ENCODE measurements around the gene GIPC1. TPM values are rescaled to one million over a fixed set of nuclear protein-coding genes. Genes with fewer than 3 reads are reported as not detected.
A peak's percentile ranks its signal among the peaks of the same experiment; 100 is the strongest.

The GIPC1 gene
- total and polyA plus RNA-seq, 12 donors: 41.6 to 84.1 (median 46.6) TPM

DNA sequence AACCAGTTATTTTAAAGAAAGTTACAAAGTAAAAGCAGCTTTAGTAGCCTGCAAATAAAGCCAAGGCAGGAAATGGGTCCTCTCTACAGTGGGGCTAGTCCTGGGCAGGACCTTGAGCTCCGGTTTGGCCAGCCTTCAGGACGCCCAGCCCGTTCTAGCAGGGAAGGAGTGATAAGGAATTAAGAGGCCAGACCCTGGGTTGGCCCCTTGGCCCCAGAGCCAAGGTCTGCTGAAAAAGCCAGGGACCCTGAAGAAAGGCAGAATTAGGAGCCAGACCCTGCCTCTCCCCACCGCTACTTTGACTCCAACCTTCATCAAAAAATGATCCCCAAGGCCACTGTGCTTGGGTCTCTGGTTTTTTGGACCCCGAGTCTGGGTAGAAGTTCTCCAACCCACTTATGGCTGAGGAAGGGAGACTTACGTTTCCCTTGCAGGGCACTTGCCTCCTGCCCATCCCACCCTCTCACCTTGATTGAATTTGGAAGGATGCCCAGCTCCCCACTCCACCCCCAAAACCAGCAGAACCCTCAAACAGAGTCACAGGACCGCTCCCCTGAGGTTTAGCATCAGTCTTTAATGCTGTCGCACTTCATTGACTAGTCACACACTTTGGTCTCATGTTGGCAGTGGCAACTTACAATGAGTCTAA lies 18.4 kb upstream of the GIPC1 start:
- WGBS, 2 donors: 66 to 69% methylated on average over 8 of the region's 8 CpGs
- H3K27ac ChIP-seq: peak overlapping the region in 4 of 10 donors; percentile 10 to 34 (median 28)
- peaks cover 15 to 63% (median 42%) of the 10 kb centered on the region in 9 donors for H3K4me1 ChIP-seq
- TF ChIP-seq, protein P1, sequence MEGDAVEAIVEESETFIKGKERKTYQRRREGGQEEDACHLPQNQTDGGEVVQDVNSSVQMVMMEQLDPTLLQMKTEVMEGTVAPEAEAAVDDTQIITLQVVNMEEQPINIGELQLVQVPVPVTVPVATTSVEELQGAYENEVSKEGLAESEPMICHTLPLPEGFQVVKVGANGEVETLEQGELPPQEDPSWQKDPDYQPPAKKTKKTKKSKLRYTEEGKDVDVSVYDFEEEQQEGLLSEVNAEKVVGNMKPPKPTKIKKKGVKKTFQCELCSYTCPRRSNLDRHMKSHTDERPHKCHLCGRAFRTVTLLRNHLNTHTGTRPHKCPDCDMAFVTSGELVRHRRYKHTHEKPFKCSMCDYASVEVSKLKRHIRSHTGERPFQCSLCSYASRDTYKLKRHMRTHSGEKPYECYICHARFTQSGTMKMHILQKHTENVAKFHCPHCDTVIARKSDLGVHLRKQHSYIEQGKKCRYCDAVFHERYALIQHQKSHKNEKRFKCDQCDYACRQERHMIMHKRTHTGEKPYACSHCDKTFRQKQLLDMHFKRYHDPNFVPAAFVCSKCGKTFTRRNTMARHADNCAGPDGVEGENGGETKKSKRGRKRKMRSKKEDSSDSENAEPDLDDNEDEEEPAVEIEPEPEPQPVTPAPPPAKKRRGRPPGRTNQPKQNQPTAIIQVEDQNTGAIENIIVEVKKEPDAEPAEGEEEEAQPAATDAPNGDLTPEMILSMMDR (IDR thresholded peaks at IDR 0.05): no peak
- no peaks in the 10 kb centered on the region for H3K9me3 ChIP-seq
- H3K36me3 ChIP-seq: peaks cover 0 to 39% (median 23%) of the 10 kb centered on the region in 9 donors
- DNase-seq (no peak), ATAC-seq (no peak)
- H3K4me3 ChIP-seq: no peak overlapping the region
- H3K27me3 ChIP-seq: no peaks in the 10 kb centered on the region
- intact Hi-C loops (cut with DNase I): no loop called here

DNA sequence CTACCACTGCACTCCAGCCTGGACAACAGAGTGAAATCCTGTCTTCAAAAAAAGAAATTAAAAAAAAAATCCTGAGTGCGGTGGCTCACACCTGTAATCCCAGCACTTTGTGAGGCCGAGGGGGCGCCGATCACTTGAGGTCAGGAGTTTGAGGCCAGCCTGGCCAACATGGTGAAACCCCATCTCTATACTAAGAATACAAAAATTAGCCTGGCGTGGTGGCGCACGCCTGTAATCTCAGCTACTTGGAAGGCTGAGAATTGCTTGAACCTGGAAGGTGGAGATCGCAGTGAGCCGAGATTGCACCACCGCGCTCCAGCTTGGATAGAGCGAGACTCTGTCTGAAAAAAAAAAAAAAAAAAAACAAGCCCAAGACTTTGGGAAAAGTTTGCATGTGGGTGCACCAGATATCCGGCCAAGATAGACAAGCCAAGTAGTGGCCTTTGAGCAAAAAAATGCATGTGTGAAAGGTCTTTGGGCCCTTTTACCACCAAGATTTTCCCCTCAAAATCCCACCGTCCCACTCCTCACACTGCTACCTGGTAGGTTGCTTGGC lies 16.6 kb upstream of the GIPC1 start:
- Histone ChIP-seq H3K27me3 (no peaks in the 10 kb centered on the region), H3K36me3 (peaks cover 0 to 39% (median 23%) of the 10 kb centered on the region in 9 donors), H3K4me3 (no peak overlapping the region), H3K4me1 (peaks cover 12 to 70% (median 36%) of the 10 kb centered on the region in 9 donors), H3K9me3 (no peaks in the 10 kb centered on the region), H3K27ac (no peak overlapping the region)
- WGBS, 2 donors: 94 to 95% methylated on average over 14 of the region's 14 CpGs
- DNase-seq: no peak
- intact Hi-C loops (cut with DNase I): no loop called here
- TF ChIP-seq, protein P1 (IDR thresholded peaks at IDR 0.05): no peak
- ATAC-seq: no peak

DNA sequence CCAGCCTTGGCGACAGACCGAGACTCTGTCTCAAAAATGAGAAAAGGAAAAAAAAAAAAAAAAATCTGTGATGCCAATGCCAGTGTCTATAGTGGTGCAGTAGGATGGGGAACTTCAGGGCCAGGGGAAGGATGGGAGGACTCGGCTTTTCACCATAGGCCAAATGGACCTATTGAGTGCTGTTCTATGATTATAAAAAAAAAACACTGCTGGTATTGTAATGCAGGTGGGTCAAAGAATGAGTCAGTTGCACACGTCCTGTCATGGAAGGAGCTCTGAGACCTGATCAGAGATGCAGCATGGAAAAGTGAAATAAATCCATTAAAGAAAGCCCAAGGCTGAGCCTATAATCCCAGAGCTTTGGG lies 15.3 kb upstream of the GIPC1 start:
- H3K4me1 ChIP-seq: peaks cover 11 to 63% (median 25%) of the 10 kb centered on the region in 9 donors
- ATAC-seq (peak in 4 of 8 donors; percentile 1 to 10 (median 4)), DNase-seq (no peak)
- peak overlapping the region in 5 of 10 donors; percentile 28 to 77 (median 35) for H3K27ac ChIP-seq
- TF ChIP-seq, protein P1 (IDR thresholded peaks at IDR 0.05): no peak
- WGBS, 2 donors: 85 to 91% methylated on average over 4 of the region's 4 CpGs
- H3K9me3 ChIP-seq: no peaks in the 10 kb centered on the region
- peak overlapping the region in 1 of 10 donors; percentile 20 for H3K4me3 ChIP-seq
- H3K27me3 ChIP-seq: no peaks in the 10 kb centered on the region
- H3K36me3 ChIP-seq: peaks cover 0 to 34% (median 20%) of the 10 kb centered on the region in 9 donors
- intact Hi-C loops (cut with DNase I): no loop called here

DNA sequence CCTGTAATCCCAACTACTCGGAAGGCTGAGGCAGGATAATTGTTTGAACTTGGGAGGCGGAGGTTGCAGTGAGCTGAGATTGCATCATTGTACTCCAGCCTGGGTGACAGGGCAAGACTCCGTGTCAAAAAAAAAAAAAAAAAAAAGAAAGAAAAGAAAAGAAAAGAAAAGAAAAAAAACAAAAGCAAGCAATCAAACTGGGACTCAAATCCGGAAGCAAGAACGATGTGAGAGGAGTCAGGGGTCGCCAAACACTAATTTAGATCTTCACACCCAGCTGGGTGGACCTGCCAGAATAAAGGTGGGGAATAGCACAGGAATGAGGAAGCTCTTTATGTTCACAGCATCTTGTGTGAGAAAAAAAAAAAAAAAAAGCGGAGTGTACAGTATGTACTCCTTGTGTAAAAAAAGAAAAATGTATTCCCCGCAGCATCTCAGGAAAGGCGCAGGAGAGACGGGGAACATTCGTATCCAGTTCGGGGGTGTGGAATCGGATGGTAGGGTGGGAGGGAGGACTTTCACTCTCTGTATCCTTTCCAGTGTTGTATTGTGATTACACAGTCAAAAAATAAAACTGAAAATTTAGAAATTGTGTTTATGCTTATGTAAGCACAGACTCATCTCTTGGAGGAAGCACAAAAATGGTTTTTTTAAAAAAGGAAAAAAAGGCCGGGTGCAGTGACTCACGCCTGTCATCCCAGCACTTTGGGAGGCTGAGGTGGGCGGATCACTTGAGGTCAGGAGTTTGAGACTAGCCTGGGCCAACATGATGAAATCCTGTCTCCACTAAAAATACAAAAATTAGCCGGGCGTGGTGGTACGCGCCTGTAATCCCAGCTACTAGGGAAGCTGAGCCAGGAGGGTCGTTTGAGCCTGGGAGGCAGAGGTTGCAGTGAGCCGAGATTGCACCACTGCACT lies 14.6 kb upstream of the GIPC1 start:
- peak; percentile 7 to 73 (median 55) for ATAC-seq
- intact Hi-C loops (cut with DNase I): no loop called here
- WGBS, 2 donors: 59 to 68% methylated on average over 22 of the region's 22 CpGs

More for the DNA sequence above, 14.6 kb upstream of the GIPC1 start:
- TF ChIP-seq, protein P1 (IDR thresholded peaks at IDR 0.05): no peak
- H3K27ac ChIP-seq: peak overlapping the region in 5 of 10 donors; percentile 35 to 77 (median 56)
- peak overlapping the region in 3 of 10 donors; percentile 13 to 20 (median 20) for H3K4me3 ChIP-seq
- H3K4me1 ChIP-seq: peaks cover 6 to 57% (median 19%) of the 10 kb centered on the region in 9 donors
- no peaks in the 10 kb centered on the region for H3K9me3 ChIP-seq
- DNase-seq: peak in 1 of 2 donors; percentile 21
- H3K36me3 ChIP-seq: peaks cover 0 to 27% (median 14%) of the 10 kb centered on the region in 9 donors
- H3K27me3 ChIP-seq: no peaks in the 10 kb centered on the region
